Measurements from ENCODE around the gene HIVEP3.

DNA sequence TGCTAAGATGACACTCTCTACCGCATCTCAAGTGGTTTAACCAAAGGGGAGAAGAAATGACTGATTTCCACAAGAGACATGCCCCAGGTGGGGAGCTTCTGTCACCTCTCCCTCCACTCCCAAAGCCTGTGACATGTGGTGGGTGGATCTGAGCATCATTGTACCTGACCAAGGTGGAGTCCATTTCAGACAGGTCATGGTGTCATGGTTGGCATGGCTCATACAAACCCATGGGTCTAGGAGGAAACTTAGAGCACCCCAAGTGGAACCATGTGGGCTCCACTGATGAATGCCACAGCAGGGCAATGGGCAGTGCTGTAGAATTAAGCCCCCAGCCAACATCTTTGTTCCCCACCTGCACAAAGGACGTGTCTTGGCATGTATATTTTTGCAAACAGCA is 302.7 kb downstream of the HIVEP3 start:
- TF ChIP-seq POLR2A (IDR thresholded peaks at IDR 0.05; ENCODE audit: low read depth, low read length) (no peak), SPI1 (IDR thresholded peaks at IDR 0.05; ENCODE audit: low read depth, low read length) (no peak), TAF1 (IDR thresholded peaks at IDR 0.05; ENCODE audit: low read depth, low read length) (no peak), POLR2AphosphoS5 (IDR thresholded peaks at IDR 0.05; ENCODE audit: low read depth, low read length) (no peak)

Data from GM12891 (cell line).